IPS DF 6.9 (cell line): ENCODE results near the gene SNX12.
A peak's percentile ranks its signal among the peaks of the same experiment; 100 is the strongest.
"Not testable (repeated sequence)": the region's sequence is repeated elsewhere in the genome, so short reads cannot be mapped to it uniquely, and the experiment has no call there.

ENCODE experiments used
- DNase-seq: peaks from one replicate; pipeline ENCODE4 v3.0.0-alpha.2; 2013; ENCODE audit warnings: low read depth, low spot score
- H3K27ac ChIP-seq: one replicate; pipeline ENCODE4 v1.5.1; 2013; ENCODE audit warnings: low read length, control low read depth
- H3K27me3 ChIP-seq: 2 replicates; pipeline ENCODE4 v1.6.1; 2013; ENCODE audit warnings: mild to moderate bottlenecking, low read length; ENCODE audit not compliant: control insufficient read depth, insufficient read depth
- H3K36me3 ChIP-seq: 2 replicates; pipeline ENCODE4 v1.6.1; 2013; ENCODE audit warnings: low read length; ENCODE audit not compliant: control insufficient read depth, insufficient read depth
- H3K4me1 ChIP-seq: 2 replicates; pipeline ENCODE4 v1.6.1; 2013; ENCODE audit warnings: low read length; ENCODE audit not compliant: control insufficient read depth, insufficient read depth
- H3K4me3 ChIP-seq: 2 replicates; pipeline ENCODE4 v1.5.1; 2013; ENCODE audit warnings: mild to moderate bottlenecking, low read length
- H3K9me3 ChIP-seq: 2 replicates; pipeline ENCODE4 v1.6.1; 2013; ENCODE audit warnings: low read length, inconsistent platforms; ENCODE audit not compliant: control insufficient read depth, insufficient read depth
- WGBS: extraction: QIAGEN DNeasy Blood & Tissue Kit; methylation state at CpG from one replicate; pipeline ENCODE4 v1.1.7; 2013; ENCODE audit warnings: mixed read lengths, missing lambda C conversion rate; ENCODE audit not compliant: insufficient read length, insufficient coverage; 5-methylcytosine and 5-hydroxymethylcytosine counted together

The SNX12 gene

GRCh38 chrX:71057848-71058530 is 10.1 kb downstream of the SNX12 start:
- H3K9me3 ChIP-seq = no peaks in the 10 kb centered on the region
- H3K4me1 ChIP-seq = no peaks in the 10 kb centered on the region
- no CpG with 5 or more reads among the region's 3 CpGs for WGBS
- no peak overlapping the region for H3K27ac ChIP-seq
- no peaks in the 10 kb centered on the region for H3K27me3 ChIP-seq
- no peak overlapping the region for H3K4me3 ChIP-seq
- H3K36me3 ChIP-seq = no peaks in the 10 kb centered on the region
- no peak for DNase-seq

- no peak overlapping the region for H3K4me3 ChIP-seq
- H3K27ac ChIP-seq = no peak overlapping the region
- no peaks in the 10 kb centered on the region for H3K4me1 ChIP-seq
- no peaks in the 10 kb centered on the region for H3K9me3 ChIP-seq
- no peak for DNase-seq
- no peaks in the 10 kb centered on the region for H3K36me3 ChIP-seq
- H3K27me3 ChIP-seq = no peaks in the 10 kb centered on the region
Measured at GRCh38 chrX:71056867-71057266, 11.3 kb downstream of the SNX12 start.

- peak; percentile 57 for DNase-seq
- H3K4me1 ChIP-seq = no peaks in the 10 kb centered on the region
- no peaks in the 10 kb centered on the region for H3K36me3 ChIP-seq
- no peak overlapping the region for H3K27ac ChIP-seq
- WGBS = no CpG with 5 or more reads among the region's 18 CpGs
- H3K9me3 ChIP-seq = no peaks in the 10 kb centered on the region
- no peaks in the 10 kb centered on the region for H3K27me3 ChIP-seq
- H3K4me3 ChIP-seq = peak overlapping the region; percentile 41; the same call in 1 of the 2 replicates
Measured at GRCh38 chrX:71053217-71053621, 14.9 kb downstream of the SNX12 start.

GRCh38 chrX:71052721-71053120 is 15.4 kb downstream of the SNX12 start:
- Histone ChIP-seq H3K4me3 (peak overlapping the region; percentile 41; the same call in 1 of the 2 replicates), H3K4me1 (no peaks in the 10 kb centered on the region), H3K27me3 (no peaks in the 10 kb centered on the region), H3K36me3 (no peaks in the 10 kb centered on the region), H3K9me3 (no peaks in the 10 kb centered on the region), H3K27ac (no peak overlapping the region)
- WGBS = no CpG with 5 or more reads among the region's 7 CpGs
- no peak for DNase-seq

GRCh38 chrX:71047891-71048290 is 20.2 kb downstream of the SNX12 start:
- H3K4me1 ChIP-seq, H3K9me3 ChIP-seq, H3K4me3 ChIP-seq, H3K27me3 ChIP-seq, DNase-seq, H3K27ac ChIP-seq, H3K36me3 ChIP-seq: not testable (repeated sequence)
- WGBS = no CpG with 5 or more reads among the region's 8 CpGs

GRCh38 chrX:71017396-71017939 is 50.7 kb downstream of the SNX12 start:
- H3K27me3 ChIP-seq = no peaks in the 10 kb centered on the region
- DNase-seq = no peak
- no peak overlapping the region for H3K4me3 ChIP-seq
- H3K27ac ChIP-seq = no peak overlapping the region
- WGBS = no CpG with 5 or more reads among the region's 6 CpGs
- no peaks in the 10 kb centered on the region for H3K4me1 ChIP-seq
- no peaks in the 10 kb centered on the region for H3K9me3 ChIP-seq
- H3K36me3 ChIP-seq = no peaks in the 10 kb centered on the region
